Breast epithelium (tissue), 3 donors: Measurements from ENCODE around the gene TIGD1.

Source experiments
- POLR2AphosphoS5 ChIP-seq, 3 donors: sonication (generic); formaldehyde crosslinking; IDR thresholded peaks; one replicate each; pipeline ENCODE4 v1.6.1; 2017; ENCODE audit warnings: antibody characterized with exemption in 3 of 3
- TF ChIP-seq, protein P1 (sequence below), 3 donors: fragments of 450-650 bp; IDR thresholded peaks; one replicate each; pipeline ENCODE4 v1.5.1; 2016 to 2017; ENCODE audit warnings: antibody characterized with exemption in 3 of 3, mild to moderate bottlenecking in 3 of 3, moderate library complexity in 3 of 3

DNA sequence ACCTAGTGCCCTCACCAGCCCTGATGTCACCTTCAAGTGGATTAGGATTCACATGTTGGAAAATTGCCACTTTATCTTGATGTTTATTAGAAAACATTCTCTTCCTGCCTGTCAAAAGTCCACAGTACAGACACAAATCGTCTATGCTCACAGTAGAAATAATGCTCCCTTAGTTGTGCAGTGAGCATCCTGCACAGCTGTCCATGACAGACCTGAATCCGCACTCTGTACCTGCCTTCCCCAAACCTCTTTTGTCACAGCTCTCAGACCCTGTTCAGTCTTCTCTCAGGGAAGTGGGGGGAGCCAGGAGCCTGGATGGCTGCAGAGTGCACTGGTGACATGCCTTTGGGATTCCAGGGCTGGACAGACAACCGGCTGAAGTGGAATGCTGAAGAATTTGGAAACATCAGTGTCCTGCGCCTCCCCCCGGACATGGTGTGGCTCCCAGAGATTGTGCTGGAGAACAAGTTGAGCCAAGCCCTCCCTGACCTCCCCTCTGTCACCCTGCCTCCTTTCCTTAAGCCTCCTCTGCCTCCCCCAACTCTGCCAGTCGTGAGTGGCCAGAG lies 22.4 kb downstream of the TIGD1 start:
- TF ChIP-seq, protein P1, sequence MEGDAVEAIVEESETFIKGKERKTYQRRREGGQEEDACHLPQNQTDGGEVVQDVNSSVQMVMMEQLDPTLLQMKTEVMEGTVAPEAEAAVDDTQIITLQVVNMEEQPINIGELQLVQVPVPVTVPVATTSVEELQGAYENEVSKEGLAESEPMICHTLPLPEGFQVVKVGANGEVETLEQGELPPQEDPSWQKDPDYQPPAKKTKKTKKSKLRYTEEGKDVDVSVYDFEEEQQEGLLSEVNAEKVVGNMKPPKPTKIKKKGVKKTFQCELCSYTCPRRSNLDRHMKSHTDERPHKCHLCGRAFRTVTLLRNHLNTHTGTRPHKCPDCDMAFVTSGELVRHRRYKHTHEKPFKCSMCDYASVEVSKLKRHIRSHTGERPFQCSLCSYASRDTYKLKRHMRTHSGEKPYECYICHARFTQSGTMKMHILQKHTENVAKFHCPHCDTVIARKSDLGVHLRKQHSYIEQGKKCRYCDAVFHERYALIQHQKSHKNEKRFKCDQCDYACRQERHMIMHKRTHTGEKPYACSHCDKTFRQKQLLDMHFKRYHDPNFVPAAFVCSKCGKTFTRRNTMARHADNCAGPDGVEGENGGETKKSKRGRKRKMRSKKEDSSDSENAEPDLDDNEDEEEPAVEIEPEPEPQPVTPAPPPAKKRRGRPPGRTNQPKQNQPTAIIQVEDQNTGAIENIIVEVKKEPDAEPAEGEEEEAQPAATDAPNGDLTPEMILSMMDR (IDR thresholded peaks at IDR 0.05) = no peak
- TF ChIP-seq POLR2AphosphoS5 (IDR thresholded peaks at IDR 0.05) = no peak
